H9 (cell line): ENCODE results near the gene COL8A2. TPM values are rescaled to one million over a fixed set of nuclear protein-coding genes. Genes with fewer than 3 reads are reported as not detected.

Experiments
- DNase-seq: peaks from one replicate; pipeline ENCODE4 v3.0.0-alpha.2; 2017
- H2AFZ ChIP-seq: one replicate; pipeline ENCODE4 v1.6.1; 2013; ENCODE audit warnings: mild to moderate bottlenecking, low read length, control low read depth, moderate library complexity
- H2AK5ac ChIP-seq: 2 replicates; pipeline ENCODE4 v1.6.1; 2013; ENCODE audit warnings: low read length, control low read depth, mixed read lengths; ENCODE audit not compliant: insufficient read length
- H2BK120ac ChIP-seq: one replicate; pipeline ENCODE4 v1.6.1; 2013; ENCODE audit warnings: low read depth, mild to moderate bottlenecking, low read length, control low read depth, inconsistent platforms; ENCODE audit not compliant: poor library complexity, severe bottlenecking
- H2BK12ac ChIP-seq: 2 replicates; pipeline ENCODE4 v1.6.1; 2013; ENCODE audit warnings: low read length, control low read depth, mixed read lengths, low read depth; ENCODE audit not compliant: insufficient read length
- H2BK15ac ChIP-seq: 2 replicates; pipeline ENCODE4 v1.6.1; 2013; ENCODE audit warnings: low read depth, low read length, control low read depth
- H2BK20ac ChIP-seq: one replicate; pipeline ENCODE4 v1.6.1; 2013; ENCODE audit warnings: low read depth, mild to moderate bottlenecking, low read length, control low read depth, inconsistent platforms; ENCODE audit not compliant: poor library complexity, severe bottlenecking
- H2BK5ac ChIP-seq: 2 replicates; pipeline ENCODE4 v1.6.1; 2013; ENCODE audit warnings: low read length, control low read depth, mixed read lengths; ENCODE audit not compliant: insufficient read length
- H3K14ac ChIP-seq: 2 replicates; pipeline ENCODE4 v1.6.1; 2013; ENCODE audit warnings: low read length, control low read depth; ENCODE audit not compliant: insufficient read depth
- H3K18ac ChIP-seq: 2 replicates; pipeline ENCODE4 v1.6.1; 2013; ENCODE audit warnings: low read depth, mild to moderate bottlenecking, mixed read lengths, low read length, control low read depth; ENCODE audit not compliant: insufficient read length
- H3K23ac ChIP-seq: 2 replicates; pipeline ENCODE4 v1.6.1; 2013; ENCODE audit warnings: low read length, control low read depth, mixed read lengths, low read depth; ENCODE audit not compliant: insufficient read length
- H3K23me2 ChIP-seq: 2 replicates; pipeline ENCODE4 v1.6.1; 2013; ENCODE audit warnings: low read depth, mild to moderate bottlenecking, mixed read lengths, low read length, control low read depth; ENCODE audit not compliant: insufficient read length, poor library complexity, severe bottlenecking
- H3K27ac ChIP-seq: 2 replicates; pipeline ENCODE4 v1.5.1; 2013; ENCODE audit warnings: low read length, control low read depth, mixed read lengths, low read depth; ENCODE audit not compliant: insufficient read length
- H3K27me3 ChIP-seq: 2 replicates; pipeline ENCODE4 v1.6.1; 2013; ENCODE audit warnings: low read length, control low read depth, inconsistent platforms; ENCODE audit not compliant: insufficient read depth
- H3K4ac ChIP-seq: 2 replicates; pipeline ENCODE4 v1.6.1; 2013; ENCODE audit warnings: low read depth, mild to moderate bottlenecking, control low read depth, inconsistent platforms, low read length, moderate library complexity
- H3K4me1 ChIP-seq: 2 replicates; pipeline ENCODE4 v1.6.1; 2013; ENCODE audit warnings: low read length, control low read depth, inconsistent platforms; ENCODE audit not compliant: insufficient read depth
- H3K4me2 ChIP-seq: 2 replicates; pipeline ENCODE4 v1.6.1; 2013; ENCODE audit warnings: low read length, control low read depth, mixed read lengths; ENCODE audit not compliant: insufficient read length, insufficient read depth
- H3K56ac ChIP-seq: 2 replicates; pipeline ENCODE4 v1.6.1; 2013; ENCODE audit warnings: low read depth, mild to moderate bottlenecking, mixed read lengths, low read length, control low read depth; ENCODE audit not compliant: insufficient read length
- H3K79me1 ChIP-seq: 2 replicates; pipeline ENCODE4 v1.6.1; 2013; ENCODE audit warnings: low read depth, mild to moderate bottlenecking, moderate library complexity, low read length, control low read depth, inconsistent platforms; ENCODE audit not compliant: insufficient read depth, poor library complexity, severe bottlenecking
- H3K79me2 ChIP-seq: 2 replicates; pipeline ENCODE4 v1.6.1; 2013; ENCODE audit warnings: low read length, control low read depth, inconsistent platforms; ENCODE audit not compliant: insufficient read depth
- H3K9ac ChIP-seq: 2 replicates; pipeline ENCODE4 v1.6.1; 2013; ENCODE audit warnings: low read length, control low read depth, mixed read lengths; ENCODE audit not compliant: insufficient read length; ENCODE audit errors: extremely low read depth
- H3K9me3 ChIP-seq: one replicate; pipeline ENCODE4 v1.6.1; 2013; ENCODE audit warnings: low read depth, low read length, inconsistent platforms; ENCODE audit not compliant: control insufficient read depth
- H3T11ph ChIP-seq: one replicate; pipeline ENCODE4 v1.6.1; 2013; ENCODE audit warnings: mild to moderate bottlenecking, low read length, control low read depth, inconsistent platforms
- H4K20me1 ChIP-seq: one replicate; pipeline ENCODE4 v1.6.1; 2013; ENCODE audit not compliant: control insufficient read depth, insufficient read length, insufficient read depth
- H4K5ac ChIP-seq: 2 replicates; pipeline ENCODE4 v1.6.1; 2013; ENCODE audit warnings: low read depth, mild to moderate bottlenecking, mixed read lengths, low read length, control low read depth; ENCODE audit not compliant: insufficient read length
- H4K8ac ChIP-seq: replicated peaks from 2 replicates; pipeline ENCODE4 v1.6.1; 2013; ENCODE audit warnings: low read length, control low read depth, mixed read lengths, low read depth; ENCODE audit not compliant: insufficient read length
- H4K91ac ChIP-seq: 2 replicates; pipeline ENCODE4 v1.6.1; 2013; ENCODE audit warnings: low read depth, mild to moderate bottlenecking, moderate library complexity, mixed read lengths, low read length, control low read depth; ENCODE audit not compliant: insufficient read length
- H3K27ac Mint-ChIP-seq, 3 experiments: 2 replicates in 2 of 3; 3 replicates in 1 of 3; pipeline ENCODE4 v1.8.0; 2020 to 2021; ENCODE audit warnings: mixed read lengths in 3 of 3, mild to moderate bottlenecking in 1 of 3, moderate library complexity in 1 of 3
- H3K27me3 Mint-ChIP-seq: 2 replicates; pipeline ENCODE4 v1.8.0; 2021; ENCODE audit warnings: low read depth, mild to moderate bottlenecking, moderate library complexity, mixed read lengths
- H3K36me3 Mint-ChIP-seq, 3 experiments: 2 replicates in 2 of 3; 3 replicates in 1 of 3; pipeline ENCODE4 v1.8.0; 2020 to 2021; ENCODE audit warnings: low read depth in 3 of 3, mixed read lengths in 3 of 3; ENCODE audit not compliant: insufficient read depth in 1 of 3
- H3K4me1 Mint-ChIP-seq, 2 experiments: 2 replicates each; pipeline ENCODE4 v1.8.0; 2020; ENCODE audit warnings: mixed read lengths in 2 of 2
- H3K4me3 Mint-ChIP-seq, 2 experiments: 2 replicates in 1 of 2; 3 replicates in 1 of 2; pipeline ENCODE4 v1.8.0; 2020 to 2021; ENCODE audit warnings: mild to moderate bottlenecking in 2 of 2, mixed read lengths in 2 of 2, moderate library complexity in 1 of 2
- H3K9me3 Mint-ChIP-seq, 2 experiments: 2 replicates in 1 of 2; 3 replicates in 1 of 2; pipeline ENCODE4 v1.8.0; 2020; ENCODE audit warnings: mild to moderate bottlenecking in 2 of 2, mixed read lengths in 2 of 2, moderate library complexity in 1 of 2
- WGBS: extraction: QIAGEN DNeasy Blood & Tissue Kit; methylation state at CpG from one replicate; pipeline ENCODE4 v1.1.7; 2013; ENCODE audit warnings: missing lambda C conversion rate, low lambda C conversion rate, mixed read lengths; ENCODE audit not compliant: insufficient read length; ENCODE audit errors: extremely low coverage; 5-methylcytosine and 5-hydroxymethylcytosine counted together
- total RNA-seq: library from RNA; stranded (reverse); gene quantifications from 2 replicates; pipeline ENCODE4 v1.2.1, GENCODE V29; 2021
- TF ChIP-seq, protein P1 (sequence below): fragments of 200-600 bp; sonication (generic); conservative IDR thresholded peaks from 3 replicates; pipeline ENCODE4 v1.8.0; 2021; ENCODE audit warnings: antibody characterized with exemption, mild to moderate bottlenecking

COL8A2 gene
- total RNA-seq, 1 experiment from 2014 or later: 1.5 TPM

DNA sequence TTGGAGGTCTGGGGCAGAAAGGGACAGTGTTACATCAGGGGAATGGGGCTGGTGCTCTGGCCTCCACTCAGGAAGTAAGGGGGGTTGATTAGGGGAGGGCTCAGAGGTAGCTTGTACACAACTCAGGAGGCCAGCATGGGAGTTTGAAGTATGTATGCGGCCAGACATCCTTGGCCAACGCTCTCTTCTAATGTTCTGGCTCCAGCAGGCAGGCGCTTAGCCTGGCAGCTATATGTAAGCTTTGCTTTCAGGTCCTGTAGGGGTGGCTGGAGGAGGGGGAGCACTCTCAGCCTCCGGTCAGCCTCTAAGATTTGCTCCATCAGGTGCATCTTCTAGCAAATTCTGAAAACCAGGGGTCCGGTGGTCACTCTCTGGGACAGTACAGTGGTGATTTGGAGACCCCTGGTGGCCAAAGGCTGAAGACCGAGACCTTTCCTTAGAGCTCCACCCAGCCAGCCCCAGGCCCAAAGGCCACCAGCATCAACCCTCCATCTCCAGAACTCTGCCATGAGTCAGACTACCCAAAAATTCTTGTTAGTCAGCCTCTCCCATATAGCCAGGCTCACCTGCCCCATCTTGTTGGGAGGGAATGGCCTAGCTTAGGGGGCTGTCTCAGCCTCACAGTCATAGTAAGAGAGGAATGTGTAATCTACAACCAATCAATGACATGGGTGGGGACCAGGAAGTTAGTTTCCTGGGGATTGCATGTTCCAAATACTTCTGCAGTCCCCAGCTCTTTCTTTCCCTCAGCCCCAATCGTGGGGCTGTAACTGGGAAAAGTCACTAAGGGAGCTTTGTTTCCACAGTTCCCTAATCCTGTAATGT lies 9.7 kb upstream of the COL8A2 start:
- H2BK5ac ChIP-seq: no peak overlapping the region
- H2AFZ ChIP-seq: no peak overlapping the region
- DNase-seq: peak; percentile 83
- no peak overlapping the region for H2BK120ac ChIP-seq
- no peak overlapping the region for H4K5ac ChIP-seq
- Mint-ChIP-seq H3K27me3 (no peaks in the 10 kb centered on the region; the same call in 1 of the 2 replicates), H3K4me3 (no peak overlapping the region), H3K36me3 (peaks cover 6 to 28% (median 15%) of the 10 kb centered on the region in 3 experiments; a peak in 6 of 7 replicates), H3K27ac (0 out of 7 replicates have a peak overlapping the region, but pooled peaks of 1 of the 3 experiments have one; percentile 16), H3K4me1 (peaks cover 6 to 12% of the 10 kb centered on the region in 2 experiments), H3K9me3 (no peaks in the 10 kb centered on the region)
- H2BK12ac ChIP-seq: no peak overlapping the region
- no peaks in the 10 kb centered on the region for H3K79me1 ChIP-seq
- no peak overlapping the region for H3T11ph ChIP-seq
- no peak overlapping the region for H3K18ac ChIP-seq
- TF ChIP-seq, protein P1, sequence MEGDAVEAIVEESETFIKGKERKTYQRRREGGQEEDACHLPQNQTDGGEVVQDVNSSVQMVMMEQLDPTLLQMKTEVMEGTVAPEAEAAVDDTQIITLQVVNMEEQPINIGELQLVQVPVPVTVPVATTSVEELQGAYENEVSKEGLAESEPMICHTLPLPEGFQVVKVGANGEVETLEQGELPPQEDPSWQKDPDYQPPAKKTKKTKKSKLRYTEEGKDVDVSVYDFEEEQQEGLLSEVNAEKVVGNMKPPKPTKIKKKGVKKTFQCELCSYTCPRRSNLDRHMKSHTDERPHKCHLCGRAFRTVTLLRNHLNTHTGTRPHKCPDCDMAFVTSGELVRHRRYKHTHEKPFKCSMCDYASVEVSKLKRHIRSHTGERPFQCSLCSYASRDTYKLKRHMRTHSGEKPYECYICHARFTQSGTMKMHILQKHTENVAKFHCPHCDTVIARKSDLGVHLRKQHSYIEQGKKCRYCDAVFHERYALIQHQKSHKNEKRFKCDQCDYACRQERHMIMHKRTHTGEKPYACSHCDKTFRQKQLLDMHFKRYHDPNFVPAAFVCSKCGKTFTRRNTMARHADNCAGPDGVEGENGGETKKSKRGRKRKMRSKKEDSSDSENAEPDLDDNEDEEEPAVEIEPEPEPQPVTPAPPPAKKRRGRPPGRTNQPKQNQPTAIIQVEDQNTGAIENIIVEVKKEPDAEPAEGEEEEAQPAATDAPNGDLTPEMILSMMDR: peak; percentile 94
- no peaks in the 10 kb centered on the region for H4K20me1 ChIP-seq
- H2BK20ac ChIP-seq: no peak overlapping the region
- H3K4ac ChIP-seq: no peak overlapping the region
- H3K4me1 ChIP-seq: 0 out of 2 replicates have a peak, but pooled peaks cover 2% of the 10 kb centered on the region
- H3K56ac ChIP-seq: no peak overlapping the region
- H4K91ac ChIP-seq: no peak overlapping the region
- no peaks in the 10 kb centered on the region for H3K23me2 ChIP-seq
- no peak overlapping the region for H3K14ac ChIP-seq
- no peak overlapping the region for H2BK15ac ChIP-seq
- H3K27ac ChIP-seq: no peak overlapping the region
- no peak overlapping the region for H2AK5ac ChIP-seq
- H3K23ac ChIP-seq: no peak overlapping the region
- H3K79me2 ChIP-seq: no peaks in the 10 kb centered on the region
- WGBS: no CpG with 5 or more reads among the region's 7 CpGs
- no peak overlapping the region for H3K4me2 ChIP-seq
- H3K27me3 ChIP-seq: no peaks in the 10 kb centered on the region
- no peak overlapping the region for H4K8ac ChIP-seq
- no peak overlapping the region for H3K9ac ChIP-seq
- H3K9me3 ChIP-seq: no peaks in the 10 kb centered on the region
